ENCODE results near the gene NIT1.

NIT1 gene

DNA sequence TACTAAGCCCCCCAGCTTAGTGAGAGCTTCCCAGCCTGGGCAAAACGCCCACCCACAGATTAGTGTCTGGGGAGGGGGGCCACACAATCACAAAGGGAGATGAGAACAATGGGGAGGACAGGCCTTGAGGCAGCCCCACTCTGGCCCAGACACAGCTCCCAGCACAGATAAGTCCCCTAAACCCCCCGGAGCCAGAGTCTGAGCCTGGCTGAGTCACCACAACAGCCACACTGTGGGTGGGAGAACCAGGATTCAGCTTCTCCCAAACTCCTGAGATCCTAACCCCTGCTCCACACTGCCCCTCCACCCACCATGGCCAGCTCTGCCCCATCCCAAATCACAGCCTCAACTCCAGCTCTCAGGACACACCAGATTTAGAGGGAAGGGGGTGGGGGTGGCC, 32.7 kb upstream of the NIT1 start:
- no peak for DNase-seq

DNA sequence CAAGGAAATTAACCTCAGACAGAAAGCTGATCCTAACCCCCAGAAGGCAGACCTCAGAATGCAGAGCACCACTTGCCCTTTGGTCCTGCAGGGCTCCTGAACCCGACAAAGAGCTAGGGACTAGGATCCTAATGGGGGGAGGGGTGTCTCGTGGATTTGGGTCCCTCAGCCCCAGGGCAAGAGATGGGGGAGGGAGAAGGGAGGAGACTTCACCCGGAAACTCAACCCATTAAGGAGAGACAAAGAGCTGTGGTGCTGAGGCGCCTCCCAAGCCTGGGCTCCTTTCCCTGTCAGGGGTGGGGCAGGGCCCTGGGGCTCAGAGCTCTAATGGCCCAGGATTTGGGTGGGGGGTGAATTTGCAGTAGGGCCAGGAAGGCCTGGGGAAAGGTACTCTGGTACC, 31.4 kb upstream of the NIT1 start:
- DNase-seq, result no peak

DNA sequence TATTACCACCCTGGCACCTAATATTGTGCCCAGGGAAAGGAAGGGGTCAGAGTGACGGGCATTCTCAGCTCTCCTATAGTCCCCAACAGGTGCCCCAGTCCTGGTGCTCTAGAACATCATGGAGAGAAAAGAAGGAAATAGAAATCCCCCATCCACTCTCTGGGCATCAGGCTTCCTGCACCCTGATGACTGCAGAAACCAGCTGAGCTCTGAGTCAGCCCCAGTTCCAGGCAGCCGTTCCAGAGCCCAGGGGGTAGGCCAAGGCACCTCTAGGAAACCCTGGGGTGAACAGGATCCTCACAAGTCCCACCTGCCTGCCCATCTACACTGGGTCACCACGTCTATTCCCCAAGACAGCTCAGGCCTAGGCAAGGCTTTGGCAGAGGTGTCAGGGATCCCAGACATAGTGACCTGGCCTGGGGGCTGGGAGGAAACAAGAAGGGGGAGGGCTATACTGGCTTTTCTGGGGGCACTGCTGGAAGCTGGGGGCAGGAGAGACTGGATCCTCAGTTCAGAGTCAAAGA, 29.3 kb upstream of the NIT1 start:
- DNase-seq, result no peak

DNA sequence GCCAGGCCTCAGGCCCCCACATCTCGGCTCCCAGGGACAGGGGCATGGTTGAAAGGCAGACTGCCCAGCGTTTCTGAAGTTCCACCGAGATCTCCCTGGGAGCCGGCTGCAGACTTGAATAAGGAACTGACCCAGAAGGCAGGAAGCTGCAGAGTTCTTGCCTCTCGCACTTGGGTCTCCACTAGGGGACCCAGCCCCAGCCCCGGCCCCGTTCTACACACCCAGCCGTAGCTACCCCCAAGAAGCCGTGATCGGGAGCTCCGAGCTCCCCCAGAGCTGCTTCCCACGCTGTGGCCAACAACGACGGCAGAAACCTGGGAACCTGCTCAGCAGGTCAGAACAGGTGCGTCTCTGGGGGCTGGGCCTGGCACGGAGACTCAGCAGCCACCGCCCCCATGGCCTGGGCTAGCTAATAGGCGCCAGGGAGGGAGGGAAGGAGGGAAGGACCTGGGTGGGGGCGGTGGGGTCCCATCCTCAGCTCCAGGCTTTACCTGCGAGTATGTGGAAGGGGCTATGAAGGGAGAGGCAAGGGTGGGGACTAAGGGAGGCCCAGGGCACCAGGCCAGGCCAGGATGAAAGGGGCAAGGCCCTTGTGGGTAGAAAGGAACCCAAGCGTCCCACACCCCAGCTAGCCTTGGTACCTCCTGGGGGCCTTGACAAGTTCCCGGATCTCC, 28.5 kb upstream of the NIT1 start, which contains the start of gene NECTIN4:
NECTIN4 (minus strand) TSS at position 308 of the 674 bp plus-strand sequence; CDS start at position 46, 262 bp downstream.
- DNase-seq, result no peak

DNA sequence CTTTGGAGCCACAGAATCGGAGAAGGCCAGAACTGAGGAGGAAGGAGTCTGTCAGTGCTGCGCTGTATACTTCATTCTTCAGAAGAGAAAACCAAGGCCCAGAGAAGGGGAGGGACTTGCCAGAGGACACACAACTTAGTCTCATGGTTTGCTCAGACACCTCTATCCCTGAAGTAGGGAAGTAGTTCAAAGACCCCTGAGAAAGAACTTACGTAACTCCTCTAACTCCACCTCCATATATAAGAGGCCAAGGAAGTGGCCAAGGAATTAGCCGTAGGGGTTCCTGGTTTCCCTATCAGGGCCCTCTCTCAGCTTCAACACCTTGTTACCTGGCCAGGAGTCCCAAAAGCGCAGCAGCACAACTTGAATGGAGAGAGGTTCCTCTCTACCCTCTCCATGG, 28.0 kb upstream of the NIT1 start:
- DNase-seq, result no peak

DNA sequence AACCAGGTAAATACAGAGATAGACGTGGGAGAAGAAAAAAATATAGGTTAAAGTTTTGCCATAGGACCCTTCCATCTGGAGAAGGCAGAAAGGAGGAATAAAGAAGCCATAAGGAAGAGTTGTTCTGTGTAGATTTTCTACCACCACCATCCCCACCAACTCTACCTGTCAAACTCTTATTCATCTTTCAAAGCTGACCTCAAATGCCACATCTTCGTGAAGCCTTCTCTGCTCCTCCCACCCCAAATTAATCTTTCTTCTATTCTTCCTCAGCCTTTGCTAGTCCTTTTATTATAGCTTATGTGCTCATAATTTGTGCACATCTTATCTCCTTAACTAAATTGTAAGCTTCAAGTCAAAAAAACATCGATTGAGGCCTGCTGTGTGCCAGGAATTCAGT, 27.3 kb upstream of the NIT1 start:
- DNase-seq, result no peak

DNA sequence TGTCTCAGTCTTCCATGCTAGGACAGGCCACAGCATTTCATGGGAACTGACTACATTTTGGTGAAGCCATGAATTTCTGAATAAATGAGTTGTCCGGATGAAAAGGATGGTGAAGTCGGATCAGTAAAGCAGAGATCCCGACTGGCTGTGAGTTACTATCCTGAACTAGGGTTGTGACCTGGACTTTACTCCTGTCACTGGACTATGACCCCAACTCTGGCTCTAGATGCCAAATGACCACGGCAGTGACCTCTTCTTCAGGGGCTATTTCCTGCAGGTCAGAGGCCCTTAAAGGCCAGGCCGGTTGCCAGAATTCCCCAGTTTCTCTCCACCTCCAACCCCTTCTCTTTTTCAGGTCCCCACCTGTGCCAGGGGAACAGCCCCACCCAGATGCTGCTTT, 26.8 kb upstream of the NIT1 start:
- no peak for DNase-seq

DNA sequence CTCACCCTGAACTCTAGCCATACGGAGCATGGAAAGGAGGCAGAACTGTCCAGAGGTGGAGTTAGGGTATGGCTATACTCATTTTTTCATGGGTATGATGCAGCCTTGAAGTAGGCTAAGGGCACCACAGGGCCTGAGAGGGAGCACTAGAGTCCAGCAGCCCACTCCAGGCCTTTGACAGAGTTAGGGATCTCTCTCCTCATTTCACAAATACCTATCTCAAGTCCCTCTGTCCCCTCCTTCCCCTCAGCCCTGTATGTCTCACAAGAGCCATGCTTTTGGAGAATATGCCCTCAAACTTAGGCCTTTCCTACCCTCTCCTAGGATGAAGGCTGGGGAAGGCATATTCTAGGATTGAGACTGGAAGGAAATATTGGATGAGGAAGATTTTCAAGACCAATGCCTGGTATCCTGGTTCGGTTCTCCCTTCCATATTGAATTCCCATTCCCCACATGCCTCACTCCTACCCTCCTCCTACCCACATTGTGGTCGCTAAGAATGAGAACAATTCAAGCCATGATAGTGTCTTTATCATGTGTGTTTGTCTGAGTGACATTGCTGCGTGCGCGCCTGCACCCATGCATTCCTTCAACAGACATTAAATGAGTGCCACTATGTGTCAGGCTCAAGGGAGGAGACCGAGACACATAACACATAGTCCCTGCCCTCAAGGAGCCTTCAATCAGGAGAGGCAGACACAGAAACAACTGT, 26.0 kb upstream of the NIT1 start:
- no peak for DNase-seq

DNA sequence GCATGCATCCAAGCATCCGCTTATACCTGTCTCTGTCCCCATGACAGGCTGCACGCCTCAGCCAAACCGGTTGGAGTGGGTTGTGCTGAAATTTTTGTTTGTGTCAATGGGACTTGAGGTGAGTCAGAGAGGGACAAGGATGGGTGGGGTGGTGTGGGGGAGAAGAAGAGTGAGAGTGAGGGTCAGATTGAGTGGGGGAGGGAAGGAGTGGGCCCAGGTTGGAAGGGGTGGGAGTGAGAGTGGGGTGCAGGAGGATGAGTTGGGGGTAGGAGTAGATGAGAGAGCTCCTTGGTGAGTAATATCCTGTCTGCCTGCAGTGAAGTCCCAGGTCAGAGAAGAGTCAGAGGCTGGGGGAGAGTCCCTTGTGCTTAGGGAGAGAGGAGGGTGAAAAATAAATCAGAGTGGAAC, 25.3 kb upstream of the NIT1 start:
- peak in 1 of 2 experiments; percentile 14 for DNase-seq

DNA sequence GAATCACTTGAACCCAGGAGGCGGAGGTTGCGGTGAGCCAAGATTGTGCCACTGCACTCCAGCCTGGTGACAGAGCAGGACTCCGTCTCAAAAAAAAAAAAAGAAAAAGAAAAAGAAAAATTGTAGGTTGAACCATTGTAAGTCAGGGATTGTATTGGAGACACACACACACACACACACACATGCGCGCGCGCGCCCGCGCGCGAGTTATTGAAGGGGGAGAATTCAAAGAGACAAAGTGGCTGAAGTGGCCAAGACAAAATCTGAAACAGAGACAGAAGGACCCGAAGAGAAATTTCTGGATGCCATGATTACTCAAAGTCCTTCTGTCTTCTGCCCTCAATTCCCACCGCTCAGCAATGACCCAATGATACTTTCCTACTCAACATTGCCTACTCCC, 23.4 kb upstream of the NIT1 start:
- no peak for DNase-seq

DNA sequence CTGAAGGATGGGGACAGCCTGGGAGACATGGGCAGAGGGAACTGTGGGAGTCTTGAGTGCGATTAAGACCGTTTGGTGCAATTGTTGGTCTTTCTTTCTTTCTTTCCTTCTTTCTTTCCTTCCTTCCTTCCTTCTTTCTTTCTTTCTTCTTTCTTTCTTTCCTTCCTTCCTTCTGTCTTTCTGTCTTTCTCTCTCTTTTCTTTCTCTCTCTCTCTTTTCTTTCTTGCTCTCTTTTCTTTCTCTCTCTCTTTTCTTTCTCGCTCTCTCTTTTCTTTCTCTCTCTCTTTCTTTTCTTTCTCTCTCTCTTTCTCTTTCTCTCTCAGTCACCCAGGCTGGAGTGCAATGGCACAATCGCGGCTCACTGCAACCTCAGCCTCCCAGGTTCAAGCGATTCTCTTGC, 22.7 kb upstream of the NIT1 start:
- no peak for DNase-seq

DNA sequence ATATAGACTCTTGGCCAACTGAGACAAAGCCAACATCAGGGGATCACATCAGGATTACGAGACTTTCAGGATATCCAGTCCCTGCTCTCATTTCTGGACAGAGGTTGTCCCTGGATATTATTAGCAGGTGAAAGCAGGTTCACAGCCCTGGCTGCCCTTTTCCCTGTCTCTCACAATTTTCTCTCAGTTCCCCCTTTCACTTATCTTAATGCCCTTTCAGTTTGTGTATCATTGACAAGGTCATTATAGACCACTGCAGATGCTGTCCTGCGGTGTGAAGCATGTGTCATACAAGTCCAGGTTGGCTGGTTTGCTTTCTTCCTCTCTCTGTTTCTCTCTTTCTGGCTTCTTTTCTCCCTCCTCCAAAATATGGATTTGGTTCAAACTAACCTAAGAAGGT, 21.9 kb upstream of the NIT1 start:
- no peak for DNase-seq

DNA sequence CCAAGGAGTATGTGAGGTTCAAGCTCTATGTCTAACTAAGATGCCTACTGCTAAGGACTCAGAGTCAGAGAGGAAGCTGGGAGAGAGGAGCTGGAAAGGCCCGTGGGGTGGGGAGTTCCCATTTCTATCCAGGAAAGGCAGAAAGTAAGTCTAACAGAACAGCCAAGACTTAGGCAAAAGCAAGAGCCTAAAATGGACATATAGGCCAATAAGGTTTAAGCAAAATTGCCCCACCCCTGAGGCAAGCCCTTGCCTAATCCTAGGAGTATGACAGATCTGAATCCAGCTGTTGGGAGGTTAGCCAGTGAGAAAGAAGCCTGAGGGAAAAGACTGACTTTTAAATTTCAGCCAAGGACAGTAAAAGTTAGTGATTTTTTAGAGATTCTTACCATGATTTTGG, 21.4 kb upstream of the NIT1 start:
- DNase-seq, result no peak

DNA sequence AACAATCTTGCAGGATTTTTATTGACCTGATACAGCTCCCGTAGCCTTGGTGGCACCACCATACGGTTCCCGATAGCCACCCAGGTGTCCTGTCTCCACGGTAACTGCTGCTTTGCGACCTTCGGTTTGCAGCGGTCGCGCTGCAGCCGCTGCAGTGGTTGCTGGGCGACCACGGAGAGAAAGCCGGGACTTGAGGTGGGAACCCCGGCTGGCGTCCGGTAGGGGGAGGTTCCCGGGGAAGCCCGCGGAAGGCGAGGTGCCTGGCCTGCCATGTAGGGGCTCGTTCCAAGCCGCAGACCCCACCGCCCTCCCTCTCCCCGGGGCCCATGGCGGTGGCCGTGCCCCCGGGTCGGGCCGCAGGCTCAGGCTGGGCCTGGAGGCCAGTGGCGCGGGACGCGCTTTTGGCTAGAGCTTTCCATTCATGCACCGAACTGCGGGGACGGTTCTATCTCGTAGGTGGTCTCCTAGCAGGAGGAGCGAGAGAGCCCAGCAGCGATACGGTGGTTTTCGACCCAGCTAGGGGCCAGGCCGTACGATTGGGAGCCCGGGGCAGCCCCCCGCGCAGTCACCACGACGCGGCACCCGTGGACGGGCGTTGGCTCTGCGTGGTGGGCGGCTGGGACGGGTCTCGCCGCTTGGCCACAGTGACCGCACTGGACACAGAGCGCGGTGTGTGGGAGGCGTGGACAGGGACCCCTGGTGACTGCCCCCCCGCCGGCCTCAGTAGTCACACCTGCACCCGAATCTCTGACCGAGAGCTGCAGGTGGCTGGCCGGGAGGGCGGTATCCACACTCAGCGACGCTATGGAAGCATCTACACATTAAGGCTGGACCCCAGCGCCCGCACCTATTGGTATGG, 19.5 kb upstream of the NIT1 start, which contains the start of gene KLHDC9:
KLHDC9 (plus strand) TSS at position 152 of the 859 bp plus-strand sequence; CDS start at position 327, 175 bp downstream.
- peak; percentile 30 to 65 for DNase-seq

DNA sequence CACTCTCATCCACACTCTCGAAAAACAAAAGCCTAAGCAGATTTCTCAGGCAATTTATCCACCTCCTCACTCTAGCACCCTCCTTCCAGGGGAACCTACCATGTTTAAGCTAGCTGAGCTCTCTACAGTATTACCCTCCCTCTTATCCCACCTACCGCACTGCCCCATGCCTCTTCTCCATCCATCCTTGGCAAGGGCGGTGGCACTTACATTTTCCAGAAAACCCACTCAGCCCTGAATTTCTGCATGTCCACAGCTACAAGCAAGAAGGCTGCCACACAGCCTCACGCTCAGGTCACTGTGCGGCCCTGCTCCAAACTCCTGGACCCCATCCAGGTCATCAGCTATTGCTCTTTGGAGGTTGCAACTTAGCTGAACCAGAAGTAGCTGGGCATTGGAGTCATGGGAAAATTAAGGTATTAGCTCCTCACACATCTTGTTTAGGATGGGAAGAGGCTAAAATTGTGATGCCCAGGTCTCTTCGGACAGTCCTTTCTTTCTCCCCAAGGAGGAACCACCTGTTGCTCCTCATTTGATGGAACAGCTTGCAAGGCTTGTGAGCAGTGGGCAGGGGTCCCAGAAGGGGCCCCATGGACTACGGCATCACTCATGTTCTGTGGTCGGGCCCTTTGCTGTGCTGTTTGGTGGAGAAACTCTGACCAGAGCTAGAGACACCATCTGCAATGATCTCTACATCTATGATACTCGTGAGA, 18.7 kb upstream of the NIT1 start:
- no peak for DNase-seq

DNA sequence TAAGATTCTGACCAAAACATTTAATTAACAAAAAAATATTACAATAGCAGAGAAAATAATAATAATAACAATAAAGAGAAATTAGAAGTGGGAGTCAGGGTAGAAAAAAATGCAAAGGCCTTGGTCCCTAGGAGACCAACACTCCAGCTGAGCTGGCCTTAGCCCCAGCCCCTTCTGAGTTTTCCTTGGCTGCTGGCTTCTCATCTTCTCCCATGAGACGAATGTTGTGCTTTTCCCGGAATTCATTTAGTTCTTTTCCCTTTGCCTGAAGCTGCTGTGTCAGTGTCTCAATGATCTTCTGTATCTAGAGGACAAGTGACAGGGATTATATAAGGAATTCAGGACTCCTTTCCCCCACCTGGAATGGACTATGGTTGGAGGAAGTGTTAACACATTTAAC, 17.3 kb upstream of the NIT1 start:
- no peak for DNase-seq

DNA sequence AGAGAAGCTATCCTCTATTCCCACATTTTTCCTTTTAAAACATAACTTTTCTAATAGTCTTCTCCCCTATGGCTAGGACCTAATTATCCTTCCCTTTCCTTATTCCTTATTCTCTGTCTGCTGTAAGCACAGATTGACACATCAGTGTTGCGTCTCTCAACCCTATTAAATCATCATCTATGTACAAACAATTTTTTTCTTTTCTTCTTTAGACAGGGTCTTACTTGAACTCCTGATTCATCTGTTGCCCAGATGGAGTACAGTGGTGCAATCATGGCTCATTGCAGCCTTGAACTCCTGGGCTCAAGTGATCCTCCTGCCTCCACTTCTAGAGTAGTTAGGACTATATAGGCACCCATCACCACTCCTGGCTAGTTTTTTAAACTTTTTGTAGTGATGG, 11.5 kb upstream of the NIT1 start:
- no peak for DNase-seq

DNA sequence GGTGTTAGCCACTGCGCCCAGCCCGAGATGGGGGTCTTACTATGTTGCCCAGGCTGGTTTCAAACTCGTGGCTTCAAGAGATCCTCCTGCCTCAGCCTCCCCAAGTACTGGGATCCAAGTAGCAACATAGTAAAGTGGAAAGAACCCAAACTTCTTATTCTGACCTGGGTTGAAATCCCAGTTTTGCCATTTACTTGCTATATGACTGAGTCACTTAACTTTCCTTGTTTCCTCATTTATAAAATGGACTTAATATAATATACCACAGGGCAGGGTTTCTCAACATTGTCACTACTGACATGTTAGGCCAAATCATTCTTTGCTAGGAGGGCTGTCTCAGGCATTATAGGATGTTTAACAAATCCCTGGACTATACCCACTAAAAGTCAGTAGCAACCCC, 6.8 kb upstream of the NIT1 start:
- DNase-seq, result no peak

DNA sequence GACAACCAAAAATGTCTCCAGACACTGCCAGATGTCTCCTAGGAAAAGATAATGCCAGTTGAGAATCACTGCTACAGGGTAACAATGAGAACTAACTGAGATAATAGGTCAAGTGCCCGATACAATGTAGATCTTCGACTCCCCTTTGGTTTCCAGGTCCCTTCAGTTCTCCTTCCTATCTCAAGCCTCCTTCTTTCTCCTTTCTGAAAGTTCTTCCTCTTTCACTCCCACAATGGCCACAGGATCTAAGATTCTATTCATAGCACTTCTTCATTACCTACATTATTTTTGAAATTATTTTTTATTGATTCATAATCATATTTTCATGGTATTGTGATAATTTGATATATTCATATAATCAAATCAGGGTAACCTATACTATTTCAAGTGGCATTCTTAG, 6.4 kb upstream of the NIT1 start:
- DNase-seq, result no peak

DNA sequence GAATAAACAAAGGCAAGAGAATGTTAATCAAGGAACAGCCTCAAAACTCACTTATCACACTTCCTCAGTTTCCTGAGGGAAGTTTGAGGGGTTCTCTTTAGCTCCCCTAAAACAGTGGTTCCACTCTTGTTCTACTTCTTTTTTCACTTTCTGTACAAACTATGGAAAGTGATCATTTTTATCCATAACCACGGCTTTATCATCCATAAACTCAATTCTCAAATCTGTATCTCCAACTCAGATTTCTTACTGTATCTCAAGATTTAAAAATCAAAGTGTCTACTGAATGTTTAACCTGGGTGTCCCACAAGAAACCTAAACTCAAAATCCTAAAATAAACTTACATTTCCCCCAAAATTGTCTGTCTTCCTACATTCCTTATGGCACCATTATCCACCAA, 4.0 kb upstream of the NIT1 start:
- no peak for DNase-seq

DNA sequence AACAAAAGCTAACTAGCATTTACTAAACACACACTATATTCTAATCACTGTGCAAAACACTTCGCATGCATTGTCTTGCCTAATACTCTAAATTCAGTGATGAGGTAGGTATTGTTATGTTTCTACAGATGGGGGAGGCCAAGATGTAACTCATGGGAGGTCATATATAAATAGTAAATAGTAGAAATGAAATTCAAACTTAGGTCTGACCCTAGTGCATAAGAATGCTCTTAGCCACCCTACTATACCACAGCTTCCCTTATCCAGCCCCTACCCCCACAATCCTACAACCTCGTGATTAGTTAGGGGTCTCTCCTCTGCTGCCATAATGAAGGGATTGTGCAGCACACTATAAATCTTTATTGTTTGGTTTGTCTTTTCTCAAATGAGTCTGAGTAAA, 3.3 kb upstream of the NIT1 start:
- DNase-seq, result no peak

DNA sequence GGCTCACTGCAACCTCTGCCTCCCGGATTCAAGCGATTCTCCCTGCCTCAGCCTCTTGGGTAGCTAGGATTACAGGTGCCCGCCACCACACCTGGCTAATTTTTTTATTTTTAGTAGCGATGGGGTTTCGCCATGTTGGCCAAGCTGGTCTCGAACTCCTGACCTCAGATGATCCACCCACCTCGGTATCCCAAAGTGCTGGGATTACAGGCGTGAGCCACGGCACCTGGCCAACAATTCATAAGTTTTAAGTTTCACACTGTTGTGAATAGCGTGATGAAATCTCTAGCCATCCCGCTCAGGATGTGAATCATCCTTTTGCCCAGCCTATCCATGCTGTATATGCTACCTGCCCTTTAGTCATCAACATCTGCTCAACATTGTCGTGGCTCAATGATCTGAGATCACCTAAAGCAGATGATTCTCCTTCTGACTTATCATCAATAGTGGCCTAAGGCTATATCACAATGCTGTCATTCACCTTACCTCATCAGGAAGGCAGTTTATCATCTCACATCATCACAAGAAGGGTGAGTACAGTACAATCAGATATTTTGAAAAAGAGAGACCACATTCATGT, 2.7 kb upstream of the NIT1 start:
- DNase-seq, result peak; percentile 78 to 87

All from SW 1271 (cell line).